Right lobe of liver (tissue), 6 donors: ENCODE results near the gene SCUBE3. TPM values are rescaled to one million over a fixed set of nuclear protein-coding genes. Genes with fewer than 3 reads are reported as not detected.

Experiments
- ATAC-seq, 4 donors: fragments of 200-7000 bp; cut with Tn5 transposase; one replicate each; pipeline ENCODE4 v1.9.1; 2020; ENCODE audit warnings: mild to moderate bottlenecking in 4 of 4, moderate library complexity in 4 of 4
- DNase-seq, 3 donors: peaks; one replicate each; pipeline ENCODE4 v3.0.0-alpha.2; 2020
- H3K27ac ChIP-seq, 3 donors: fragments of 200-600 bp; one replicate each; pipeline ENCODE4 v1.8.0; 2022
- H3K27me3 ChIP-seq, 2 donors: fragments of 200-600 bp; one replicate each; pipeline ENCODE4 v1.8.0; 2022
- H3K36me3 ChIP-seq, 4 donors: fragments of 200-600 bp; sonication (generic) in 1 of 4; one replicate each; pipeline versions ENCODE4 v1.5.1 to v1.8.0; 2017 to 2022; ENCODE audit warnings: control low read depth in 1 of 4
- H3K4me1 ChIP-seq, 4 donors: fragments of 200-600 bp; sonication (generic) in 1 of 4; one replicate each; pipeline versions ENCODE4 v1.5.1 to v1.8.0; 2017 to 2022; ENCODE audit warnings: control low read depth in 1 of 4
- H3K4me3 ChIP-seq, 3 donors: fragments of 200-600 bp; one replicate each; pipeline ENCODE4 v1.8.0; 2022
- H3K9me3 ChIP-seq, 4 donors: fragments of 200-600 bp; sonication (generic) in 1 of 4; one replicate each; pipeline versions ENCODE4 v1.5.1 to v1.8.0; 2017 to 2022; ENCODE audit warnings: control low read depth in 1 of 4
- CTCF ChIP-seq, 4 donors: fragments of 200-600 bp in 3 of 4; fragments of 450-650 bp in 1 of 4; IDR thresholded peaks; one replicate each; pipeline versions ENCODE4 v1.5.1 to v1.8.0; 2016 to 2022; ENCODE audit warnings: antibody characterized with exemption in 4 of 4, mild to moderate bottlenecking in 2 of 4
- POLR2A ChIP-seq: fragments of 450-650 bp; IDR thresholded peaks from one replicate; pipeline ENCODE4 v1.6.1; 2017; ENCODE audit warnings: antibody characterized with exemption, mild to moderate bottlenecking
- WGBS: methylation state at CpG from one replicate; pipeline ENCODE4 v1.1.6; 2018; ENCODE audit warnings: low coverage, low lambda C conversion rate; ENCODE audit not compliant: insufficient coverage; ENCODE audit errors: missing lambda C conversion rate; 5-methylcytosine and 5-hydroxymethylcytosine counted together
- intact Hi-C, 2 donors: fragments of 100-400 bp; cut with DNase I; formaldehyde crosslinking; loops; one replicate each; pipeline versions ENCODE4 v1.11.2 to v1.14.1; 2022
- total RNA-seq, 6 experiments: library from RNA; depleted of rRNA in 2 of 6; stranded (reverse); fragments of >200 nt in 2 of 6; fragmentation: NEBNext Ultra II Directional in 3 of 6; extraction: Animal tissue kit (Norgen Biotek cat#: 25700) in 3 of 6; gene quantifications; one replicate each; pipeline versions ENCODE4 v1.1.0 to v1.2.4, GENCODE V29; 2016 to 2023
- donor health status: DM: no; HTN: yes; CAD: no.
- donor health status: DM: no; HTN: no; CAD: no.
- donor health status: DM: no; HTN: no; CAD: no.
- donor health status: DM: no; HTN: yes; CAD: no.
- donor health status: DM: no; HTN: yes; CAD: no.

SCUBE3 gene
- total RNA-seq, 6 experiments from 2014 or later = 0.05 to 0.11 (median 0.07) TPM; not detected in 2

GRCh38 chr6:35176301-35177024, 37.3 kb upstream of the SCUBE3 start:
- no peak for ATAC-seq
- intact Hi-C loops = no loop called here
- no peak for DNase-seq
- H3K27me3 ChIP-seq = no peaks in the 10 kb centered on the region
- no peaks in the 10 kb centered on the region for H3K9me3 ChIP-seq
- WGBS = 50% methylated on average over 2 of the region's 3 CpGs
- TF ChIP-seq POLR2A = no peak
- no peak for TF ChIP-seq CTCF (IDR thresholded peaks at IDR 0.05)
- no peaks in the 10 kb centered on the region for H3K36me3 ChIP-seq
- no peak overlapping the region for H3K4me3 ChIP-seq
- no peak overlapping the region for H3K27ac ChIP-seq
- peaks cover 0 to under 1% (median 0%) of the 10 kb centered on the region in 4 donors for H3K4me1 ChIP-seq

DNA sequence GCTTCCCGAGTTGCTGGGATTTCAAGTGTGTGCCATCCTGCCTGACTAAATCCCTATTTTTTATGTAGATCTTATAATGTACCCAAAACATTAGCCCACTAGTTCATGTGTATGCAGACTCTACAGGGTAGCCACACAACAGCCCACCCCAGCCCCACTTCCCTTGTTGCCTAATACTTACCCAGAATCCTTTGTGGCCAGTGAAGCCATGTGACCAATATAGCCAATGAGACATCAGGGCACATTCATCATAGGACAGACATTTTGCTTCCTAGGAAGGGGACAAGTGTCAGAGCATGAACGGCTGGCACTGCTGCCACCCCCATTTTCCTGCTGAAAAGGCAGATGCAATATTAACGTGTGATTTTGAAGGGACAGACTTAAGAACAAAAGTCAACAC, 36.6 kb upstream of the SCUBE3 start:
- H3K9me3 ChIP-seq = no peaks in the 10 kb centered on the region
- H3K27me3 ChIP-seq = no peaks in the 10 kb centered on the region
- ATAC-seq (no peak), DNase-seq (no peak)
- H3K27ac ChIP-seq = no peak overlapping the region
- no peak for TF ChIP-seq CTCF (IDR thresholded peaks at IDR 0.05)
- no peak for TF ChIP-seq POLR2A
- intact Hi-C loops = no loop called here
- WGBS = 76% methylated on average over 3 of the region's 3 CpGs
- H3K36me3 ChIP-seq = no peaks in the 10 kb centered on the region
- H3K4me3 ChIP-seq = no peak overlapping the region
- peaks cover 0 to 7% (median 0%) of the 10 kb centered on the region in 4 donors for H3K4me1 ChIP-seq

DNA sequence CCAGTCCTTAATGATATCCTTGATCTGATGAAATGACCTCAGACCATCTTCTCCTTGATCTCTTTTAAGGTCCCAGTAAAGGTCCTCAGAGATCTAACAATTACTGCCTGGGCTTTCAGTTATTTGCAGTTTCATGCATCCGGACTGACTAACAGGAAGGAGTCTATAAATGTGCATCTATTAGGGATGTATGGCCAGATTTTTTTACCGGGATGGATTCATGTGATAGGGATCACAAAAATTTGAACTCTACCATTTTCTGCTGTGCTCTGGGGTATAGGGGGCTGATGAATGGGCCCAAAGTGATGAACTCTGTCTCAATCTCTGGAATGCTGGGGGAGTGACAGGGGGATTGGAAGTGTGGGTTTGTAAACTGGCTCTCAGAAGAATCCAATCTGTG, 36.2 kb upstream of the SCUBE3 start:
- intact Hi-C loops = no loop called here
- Histone ChIP-seq H3K36me3 (no peaks in the 10 kb centered on the region), H3K4me1 (peaks cover 0 to 7% (median 0%) of the 10 kb centered on the region in 4 donors), H3K27me3 (no peaks in the 10 kb centered on the region), H3K27ac (no peak overlapping the region), H3K9me3 (no peaks in the 10 kb centered on the region), H3K4me3 (no peak overlapping the region)
- TF ChIP-seq CTCF (IDR thresholded peaks at IDR 0.05) (no peak), POLR2A (no peak)
- WGBS = 83% methylated on average over 2 of the region's 2 CpGs
- DNase-seq (no peak), ATAC-seq (no peak)

DNA sequence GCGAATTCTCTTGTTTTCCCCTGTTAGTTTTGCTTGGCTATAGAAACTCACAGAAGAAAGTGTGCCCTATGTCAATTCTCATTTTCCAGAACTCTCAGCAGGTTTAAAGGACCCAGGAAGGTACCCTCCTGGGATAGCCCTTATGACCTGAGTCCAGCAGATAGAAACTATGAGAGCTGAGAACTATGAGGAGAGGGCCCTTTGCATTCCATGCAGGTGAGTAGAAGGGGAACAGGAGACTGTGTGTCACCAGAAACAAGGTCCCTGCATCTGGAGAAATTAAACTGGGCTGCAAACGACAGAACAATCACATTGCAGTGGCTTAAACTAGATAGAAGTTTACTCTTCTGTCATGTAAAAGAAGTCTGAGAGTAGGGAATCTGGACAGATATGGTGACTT, 35.7 kb upstream of the SCUBE3 start:
- H3K36me3 ChIP-seq = no peaks in the 10 kb centered on the region
- DNase-seq = no peak
- no peaks in the 10 kb centered on the region for H3K9me3 ChIP-seq
- no peaks in the 10 kb centered on the region for H3K27me3 ChIP-seq
- no peak overlapping the region for H3K4me3 ChIP-seq
- no peak for TF ChIP-seq POLR2A
- TF ChIP-seq CTCF (IDR thresholded peaks at IDR 0.05) = no peak
- peaks cover 0 to 7% (median 0%) of the 10 kb centered on the region in 4 donors for H3K4me1 ChIP-seq
- no peak overlapping the region for H3K27ac ChIP-seq
- no peak for ATAC-seq
- 88% methylated on average over 2 of the region's 2 CpGs for WGBS
- intact Hi-C loops = no loop called here
